ENCODE results near the gene ANAPC13.

Gene ANAPC13

DNA sequence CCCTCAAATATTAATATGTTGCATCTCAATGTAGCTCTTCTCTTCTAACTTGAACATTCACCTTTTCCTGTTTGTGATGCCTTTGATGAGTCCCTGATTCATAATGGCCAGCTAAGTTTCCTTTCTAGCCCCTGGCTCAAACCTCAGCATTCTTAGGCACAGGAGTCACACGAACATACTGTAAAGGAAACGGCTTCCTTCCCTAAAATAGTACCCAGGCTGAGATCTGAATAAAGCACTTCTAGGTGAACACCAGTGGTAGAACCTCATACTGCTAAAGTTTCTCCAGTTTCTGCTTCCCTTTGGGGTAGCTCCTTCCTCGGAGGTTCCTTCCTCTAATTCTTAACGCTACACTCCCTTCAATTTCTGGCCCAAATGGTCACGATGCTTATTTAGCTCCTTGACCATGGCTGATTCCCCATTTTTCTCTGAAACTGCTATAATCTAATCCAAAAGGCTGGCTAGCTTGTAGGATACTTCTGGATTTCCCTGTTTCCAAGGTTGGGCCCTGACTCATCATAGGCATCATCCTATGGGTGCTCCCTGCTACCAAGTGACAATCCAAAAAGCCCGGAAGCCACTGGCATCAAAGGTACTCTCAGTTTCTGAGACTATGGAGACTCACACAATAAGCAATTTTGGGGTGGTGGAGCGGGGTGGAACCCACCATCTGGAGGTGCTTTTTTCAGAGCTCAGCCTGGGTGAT is 2.4 kb downstream of the ANAPC13 start:
- no peak for DNase-seq (ENCODE audit: low read depth in 2 of 2)

DNA sequence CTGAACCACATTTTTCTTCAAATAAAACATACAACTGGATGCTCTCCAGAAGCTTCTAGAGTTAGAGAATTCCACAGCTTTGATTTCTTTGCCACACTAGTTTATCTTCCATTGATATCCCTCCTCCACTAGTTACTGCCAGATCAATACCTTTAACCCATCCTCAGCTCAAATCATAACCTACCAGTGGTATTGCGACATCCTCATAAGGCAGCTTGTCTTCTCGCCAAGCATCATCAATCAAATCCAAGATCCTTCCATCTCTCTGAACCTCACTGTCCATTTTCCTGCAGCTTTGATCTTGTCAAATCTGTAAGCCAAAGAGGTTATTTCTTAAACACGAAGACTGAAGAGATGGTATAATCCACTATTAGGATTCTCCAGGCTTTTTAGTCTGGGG is 3.2 kb downstream of the ANAPC13 start:
- no peak for DNase-seq (ENCODE audit: low read depth in 2 of 2)

GRCh38 chr3:134481166-134481565 is 4.6 kb downstream of the ANAPC13 start:
- DNase-seq (ENCODE audit: low read depth in 2 of 2): no peak

DNA sequence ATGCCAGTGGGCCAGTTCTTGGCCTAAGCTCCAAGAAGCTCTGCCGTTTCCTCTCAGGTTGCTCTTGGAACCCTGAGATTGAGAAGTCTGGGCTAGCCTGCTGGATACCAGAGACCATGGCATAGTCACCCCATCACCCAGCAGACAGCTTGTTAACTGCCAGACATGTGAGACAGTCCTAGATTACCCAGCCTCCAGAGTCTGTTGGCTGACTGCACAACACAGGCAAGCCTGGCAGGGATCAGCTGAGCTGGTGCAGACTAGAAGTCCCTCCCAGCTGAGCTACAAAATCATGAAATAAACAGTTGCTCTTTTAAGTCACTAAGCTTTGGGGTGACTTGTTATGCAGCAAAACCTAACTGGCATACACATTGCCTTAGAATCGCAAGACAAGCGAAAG is 5.2 kb downstream of the ANAPC13 start:
- no peak for DNase-seq (ENCODE audit: low read depth in 2 of 2)

GRCh38 chr3:134477938-134478337 is 7.8 kb downstream of the ANAPC13 start:
- DNase-seq (ENCODE audit: low read depth in 2 of 2): no peak

DNA sequence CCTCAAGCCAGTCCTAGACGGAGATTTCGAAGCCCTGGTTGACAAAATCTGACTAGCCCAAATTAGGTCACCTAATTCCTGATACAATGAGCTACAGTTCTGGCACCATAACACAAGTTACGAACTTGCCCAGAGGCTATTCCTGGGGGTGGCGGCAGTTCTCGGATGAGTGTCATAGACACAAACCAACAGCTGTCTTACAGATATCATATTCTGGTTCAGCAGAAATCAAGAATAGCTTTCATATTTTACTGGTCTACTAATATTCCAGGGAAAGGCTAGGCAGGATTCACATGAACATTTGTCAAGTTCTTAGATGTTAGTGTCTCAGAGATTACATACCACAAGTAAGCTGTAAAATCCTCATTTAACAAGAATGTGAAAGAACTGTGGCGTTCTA is 8.8 kb downstream of the ANAPC13 start:
- no peak for DNase-seq (ENCODE audit: low read depth in 2 of 2)

GRCh38 chr3:134476306-134476705 is 9.5 kb downstream of the ANAPC13 start:
- no peak for DNase-seq (ENCODE audit: low read depth in 2 of 2)

- DNase-seq (ENCODE audit: low read depth in 2 of 2): no peak
Measured at GRCh38 chr3:134474956-134475355, 10.8 kb downstream of the ANAPC13 start.

GRCh38 chr3:134473868-134474546 is 11.8 kb downstream of the ANAPC13 start:
- DNase-seq (ENCODE audit: low read depth in 2 of 2): peak; percentile 76 to 81

GRCh38 chr3:134472831-134473230 is 13.0 kb downstream of the ANAPC13 start:
- DNase-seq (ENCODE audit: low read depth in 2 of 2): no peak

DNA sequence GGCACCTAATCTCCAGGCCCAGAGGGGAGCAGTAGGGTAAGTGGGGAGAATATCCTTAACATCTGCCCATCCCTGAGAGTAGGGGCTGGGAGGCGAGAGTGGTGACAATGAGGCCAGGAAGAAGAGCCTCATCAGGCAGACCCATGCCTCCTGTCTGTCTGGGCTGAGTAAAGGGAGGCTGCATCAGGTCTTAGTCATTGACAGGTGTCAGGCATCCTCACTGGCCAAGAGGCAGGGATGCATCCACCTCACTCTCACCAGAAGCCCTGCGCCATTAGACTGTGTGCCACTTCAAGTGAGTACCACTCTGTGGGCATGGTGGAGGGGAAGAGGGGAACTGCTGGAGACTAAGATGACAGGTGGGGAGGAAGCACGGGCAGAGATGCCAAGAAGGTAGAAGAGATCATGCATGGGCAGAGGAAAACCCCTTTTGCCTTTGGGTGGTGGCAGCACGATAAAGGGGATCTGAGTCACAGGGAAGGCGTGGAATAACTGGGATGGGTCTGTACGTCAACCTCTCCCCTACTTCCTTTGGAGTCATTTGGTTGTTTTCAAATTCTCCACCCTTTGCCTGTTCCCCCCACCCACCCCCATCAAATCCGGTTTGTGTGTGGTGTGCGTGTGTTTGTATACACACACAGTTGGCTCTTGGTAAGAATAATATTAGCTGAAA is 14.1 kb downstream of the ANAPC13 start:
- no peak for DNase-seq (ENCODE audit: low read depth in 2 of 2)

DNA sequence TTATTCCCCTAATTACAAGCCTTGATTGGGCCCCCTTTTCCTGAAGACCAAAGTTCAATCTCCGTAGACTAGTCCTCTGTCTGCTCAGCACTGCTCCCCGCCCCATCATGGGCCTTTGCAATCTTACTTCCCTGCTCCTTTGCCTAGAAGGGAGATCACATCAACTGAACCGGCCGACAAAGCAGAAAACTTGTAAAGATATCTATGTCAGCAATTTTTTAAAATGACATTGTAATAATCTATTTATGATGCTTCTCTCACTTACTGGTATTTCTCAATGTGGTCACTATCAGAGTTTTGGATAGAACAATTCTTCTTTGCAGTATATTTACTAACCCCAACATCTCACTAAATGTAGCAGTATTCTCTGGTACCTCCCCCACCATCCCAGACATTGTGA is 17.3 kb downstream of the ANAPC13 start:
- no peak for DNase-seq (ENCODE audit: low read depth in 2 of 2)

GRCh38 chr3:134466331-134466730 is 19.5 kb downstream of the ANAPC13 start:
- no peak for DNase-seq (ENCODE audit: low read depth in 2 of 2)

DNA sequence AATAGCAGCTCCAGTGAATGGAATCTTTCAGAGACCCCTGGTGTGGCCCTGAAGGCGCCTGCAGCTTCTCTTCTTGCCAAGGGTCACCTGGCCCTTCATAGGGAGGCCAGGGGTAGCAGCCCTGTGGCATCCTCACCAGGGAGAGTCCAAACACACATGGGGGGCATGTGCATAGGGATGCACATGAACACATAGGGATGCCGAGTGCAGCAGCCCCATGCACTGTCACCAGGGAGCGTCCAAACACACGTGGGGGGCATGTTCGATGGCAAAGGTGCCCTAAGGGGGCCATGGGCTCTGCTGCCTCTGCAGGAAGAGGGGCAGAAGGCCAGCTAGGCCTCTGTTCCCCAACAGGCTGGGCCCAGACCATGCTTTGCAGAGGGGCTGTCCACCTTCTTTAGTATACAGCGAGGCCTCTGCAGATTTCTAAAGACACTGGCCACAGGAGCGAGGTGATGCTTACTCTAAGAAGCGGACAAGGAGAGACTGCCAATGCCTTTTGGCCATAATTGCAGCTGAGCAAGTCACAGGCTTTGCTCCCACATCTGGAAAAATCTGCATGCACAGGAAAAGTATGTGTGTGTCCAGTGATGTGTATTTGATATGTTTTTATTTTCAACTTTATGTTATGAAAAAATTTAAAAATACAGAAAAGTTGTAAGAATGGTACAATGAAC is 21.0 kb downstream of the ANAPC13 start:
- no peak for DNase-seq (ENCODE audit: low read depth in 2 of 2)

DNA sequence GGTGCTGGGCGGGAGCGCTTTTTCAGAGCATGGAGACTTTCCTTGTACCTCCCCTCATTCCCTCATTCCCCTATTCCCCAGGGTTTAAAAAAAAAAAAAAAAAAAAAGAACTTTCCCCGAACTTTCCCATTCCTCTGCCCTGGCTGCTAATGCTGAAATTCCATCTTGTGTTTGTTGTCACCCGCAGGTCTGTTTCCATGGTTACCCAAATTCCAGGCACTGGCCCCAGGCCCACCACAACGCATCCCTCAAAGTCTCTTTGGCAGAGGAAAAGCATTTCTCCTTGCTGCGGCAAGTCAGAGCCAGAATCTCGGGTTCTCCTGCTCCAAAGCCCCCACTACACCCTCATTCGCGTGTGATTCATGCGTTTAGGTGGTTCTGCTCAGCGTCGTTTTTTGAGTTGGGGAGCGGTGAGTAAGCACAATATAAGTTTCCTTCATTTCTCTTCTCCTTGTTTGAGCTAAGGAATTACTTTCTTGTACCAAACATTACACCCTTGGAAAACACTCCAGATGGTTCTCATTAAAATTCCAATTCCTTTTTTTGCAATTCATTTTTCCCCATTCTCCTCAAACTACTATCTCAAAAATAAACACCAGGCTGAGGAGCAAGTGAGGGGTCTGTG is 21.6 kb downstream of the ANAPC13 start:
- DNase-seq (ENCODE audit: low read depth in 2 of 2): no peak

DNA sequence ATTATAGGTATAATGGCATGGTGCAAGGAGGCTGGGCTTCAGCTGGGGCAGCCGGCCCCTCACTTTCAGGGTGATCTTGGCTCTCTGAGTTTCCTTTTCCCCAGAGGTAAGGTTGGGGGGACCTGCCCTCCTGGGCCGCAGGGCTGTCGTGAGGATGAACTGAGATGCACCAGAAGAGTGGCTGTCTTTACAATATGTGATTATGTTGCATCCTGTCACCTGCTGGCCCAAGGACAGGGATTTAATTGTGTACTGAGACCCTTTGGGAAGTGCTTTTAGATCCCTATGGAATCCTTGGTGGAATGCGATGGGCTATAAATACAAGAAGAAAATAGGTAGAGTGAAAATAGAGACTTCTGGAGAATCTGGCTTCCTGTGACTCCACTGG is 22.1 kb downstream of the ANAPC13 start:
- DNase-seq (ENCODE audit: low read depth in 2 of 2): no peak

GRCh38 chr3:134462331-134462941 is 23.3 kb downstream of the ANAPC13 start:
- no peak for DNase-seq (ENCODE audit: low read depth in 2 of 2)

GRCh38 chr3:134460965-134461364 is 24.8 kb downstream of the ANAPC13 start:
- no peak for DNase-seq (ENCODE audit: low read depth in 2 of 2)

DNA sequence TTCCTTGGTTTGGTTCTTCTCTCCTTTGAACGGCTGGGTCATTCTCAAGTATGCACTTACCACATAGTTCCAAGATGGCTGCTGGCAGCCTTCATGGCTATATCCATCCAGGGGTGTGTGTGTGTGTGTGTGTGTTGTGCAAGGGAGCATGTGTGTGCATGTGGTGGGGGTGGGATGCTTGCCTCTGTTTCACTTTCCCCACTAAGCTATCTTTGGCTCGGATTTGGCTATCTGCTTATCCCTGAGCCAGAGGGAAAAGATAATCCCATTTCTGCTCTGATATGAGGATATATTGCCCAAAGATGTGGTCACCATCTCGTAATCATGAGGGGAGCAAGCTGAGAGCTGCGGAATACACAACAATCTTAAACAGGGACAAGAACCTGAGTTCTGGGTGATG is 26.2 kb downstream of the ANAPC13 start:
- no peak for DNase-seq (ENCODE audit: low read depth in 2 of 2)

DNA sequence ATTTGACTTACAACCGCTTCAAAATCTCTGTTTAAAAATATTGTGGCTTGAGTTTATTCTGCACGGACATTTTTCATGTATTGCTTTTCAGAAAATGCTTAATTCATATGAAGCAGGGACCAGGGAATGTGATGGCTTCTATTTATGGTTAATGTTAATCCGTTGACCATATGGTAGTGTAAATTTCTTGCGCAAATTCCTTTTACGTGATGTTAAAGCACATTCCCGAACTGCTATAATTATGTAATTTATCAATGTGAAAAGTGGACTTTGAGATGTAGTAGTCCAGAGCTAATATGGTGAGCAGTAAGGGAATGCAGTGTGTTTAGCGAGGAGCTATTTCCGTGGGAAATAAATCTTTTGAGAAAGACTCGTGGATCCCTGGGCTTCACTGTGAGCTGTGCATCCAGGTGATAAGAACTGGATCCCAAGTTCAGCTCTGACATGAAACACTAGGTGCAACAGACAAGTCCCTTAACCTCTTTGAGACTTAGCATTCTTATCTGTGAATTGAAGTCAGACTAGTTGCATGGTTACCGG is 27.3 kb downstream of the ANAPC13 start:
- no peak for DNase-seq (ENCODE audit: low read depth in 2 of 2)

DNA sequence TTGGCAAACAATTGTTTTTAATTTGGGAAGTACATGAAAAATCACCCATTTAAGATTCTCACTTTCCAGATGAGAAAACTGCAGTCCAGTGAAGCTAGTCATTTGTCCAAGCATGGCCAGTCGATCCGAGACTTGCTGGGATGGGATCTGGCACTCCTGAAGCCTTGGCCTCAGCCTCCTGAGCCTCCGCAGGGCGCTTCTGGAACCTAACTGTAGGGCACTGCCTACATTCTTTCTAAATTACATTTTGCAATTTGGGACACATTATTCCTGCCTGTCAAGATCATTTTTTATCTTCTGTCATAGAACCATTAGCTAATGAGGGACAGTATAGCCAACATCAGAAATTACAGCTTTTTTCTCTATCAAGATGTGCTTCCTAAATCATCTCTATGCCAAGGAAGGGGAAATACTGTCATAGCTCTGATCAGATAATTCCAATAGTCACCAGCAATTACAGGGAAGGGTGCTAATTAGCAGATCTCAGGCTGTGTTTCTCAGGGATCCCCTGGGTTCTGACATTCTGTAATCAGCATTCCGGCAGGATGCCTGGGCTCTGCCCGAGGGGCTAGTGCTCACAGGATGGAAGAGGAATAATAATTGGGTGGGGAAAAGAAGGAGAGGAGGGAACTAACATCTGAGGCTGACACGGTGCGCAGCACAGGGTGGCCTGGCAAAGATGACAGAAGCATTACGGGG is 28.3 kb downstream of the ANAPC13 start:
- no peak for DNase-seq (ENCODE audit: low read depth in 2 of 2)

Measured in activated CD4-positive, alpha-beta T cell treated with anti-CD3 and anti-CD28 coated beads for 24 hours (primary cell).